Astrocyte (in vitro differentiated cells and primary cell): ENCODE data around the gene HP1BP3. TPM values are rescaled to one million over a fixed set of nuclear protein-coding genes. Genes with fewer than 3 reads are reported as not detected.

Experiments used
- DNase-seq: peaks from one replicate; pipeline ENCODE4 v3.0.0-alpha.2; 2010; ENCODE audit warnings: low read depth
- FAIRE-seq: peaks from 2 replicates; lab custom pipeline; 2011; peaks lifted over from hg19 to GRCh38; lab: Jason Lieb, UNC
- H2AFZ ChIP-seq: 2 replicates; pipeline ENCODE4 v1.6.0; 2012; ENCODE audit warnings: low read depth, low read length, inconsistent platforms
- H3K27ac ChIP-seq: 2 replicates; pipeline ENCODE4 v1.5.1; 2011; ENCODE audit warnings: low read depth, low read length, inconsistent platforms
- H3K27me3 ChIP-seq: 2 replicates; pipeline ENCODE4 v1.6.0; 2011; ENCODE audit warnings: low read length, inconsistent platforms; ENCODE audit not compliant: insufficient read depth
- H3K36me3 ChIP-seq: 2 replicates; pipeline ENCODE4 v1.5.1; 2011; ENCODE audit warnings: low read length, inconsistent platforms; ENCODE audit not compliant: insufficient read depth
- H3K4me1 ChIP-seq: 2 replicates; pipeline ENCODE4 v1.5.1; 2011; ENCODE audit warnings: low read length, inconsistent platforms; ENCODE audit not compliant: insufficient read depth
- H3K4me2 ChIP-seq: 2 replicates; pipeline ENCODE4 v1.6.0; 2012; ENCODE audit warnings: low read length, inconsistent platforms
- H3K4me3 ChIP-seq: 2 replicates; pipeline ENCODE4 v1.5.1; 2011; ENCODE audit warnings: low read depth, mild to moderate bottlenecking, low read length, inconsistent platforms; ENCODE audit not compliant: insufficient read depth
- H3K79me2 ChIP-seq: 2 replicates; pipeline ENCODE4 v1.6.0; 2012; ENCODE audit warnings: mild to moderate bottlenecking, low read length, inconsistent platforms; ENCODE audit not compliant: insufficient read depth
- H3K9ac ChIP-seq: 2 replicates; pipeline ENCODE4 v1.6.0; 2012; ENCODE audit warnings: mild to moderate bottlenecking, low read length, inconsistent platforms
- H3K9me3 ChIP-seq: 2 replicates; pipeline ENCODE4 v1.5.1; 2012; ENCODE audit warnings: low read depth, mild to moderate bottlenecking, low read length, inconsistent platforms; ENCODE audit not compliant: insufficient read depth
- H4K20me1 ChIP-seq: 2 replicates; pipeline ENCODE4 v1.6.0; 2012; ENCODE audit warnings: low read length, inconsistent platforms; ENCODE audit not compliant: insufficient read depth
- H3K27ac Mint-ChIP-seq: one replicate; pipeline ENCODE4 v1.8.0; 2021; ENCODE audit warnings: mild to moderate bottlenecking, mixed read lengths; ENCODE audit not compliant: unreplicated experiment
- H3K27me3 Mint-ChIP-seq: one replicate; pipeline ENCODE4 v1.8.0; 2021; ENCODE audit warnings: low read depth, mixed read lengths; ENCODE audit not compliant: unreplicated experiment
- H3K36me3 Mint-ChIP-seq: one replicate; pipeline ENCODE4 v1.8.0; 2021; ENCODE audit warnings: low read depth, mixed read lengths; ENCODE audit not compliant: unreplicated experiment
- H3K4me1 Mint-ChIP-seq: one replicate; pipeline ENCODE4 v1.8.0; 2021; ENCODE audit warnings: low read depth, mixed read lengths; ENCODE audit not compliant: unreplicated experiment
- H3K4me3 Mint-ChIP-seq: one replicate; pipeline ENCODE4 v1.8.0; 2021; ENCODE audit warnings: mild to moderate bottlenecking, moderate library complexity, mixed read lengths; ENCODE audit not compliant: unreplicated experiment
- H3K9me3 Mint-ChIP-seq: one replicate; pipeline ENCODE4 v1.8.0; 2021; ENCODE audit warnings: mild to moderate bottlenecking, mixed read lengths; ENCODE audit not compliant: unreplicated experiment
- EZH2 ChIP-seq: IDR thresholded peaks from 2 replicates; pipeline ENCODE4 v1.6.1; 2012; ENCODE audit warnings: mild to moderate bottlenecking, low read length, inconsistent platforms; ENCODE audit not compliant: insufficient read depth
- total RNA-seq: library from RNA; stranded (reverse); gene quantifications from 2 replicates; pipeline ENCODE4 v1.2.1, GENCODE V29; 2021
- TF ChIP-seq, protein P1 (sequence below): IDR thresholded peaks from 2 replicates; pipeline ENCODE4 v1.5.1; 2011; ENCODE audit warnings: low read depth, mild to moderate bottlenecking, inconsistent platforms, low read length, moderate library complexity; ENCODE audit not compliant: insufficient read depth

The HP1BP3 gene
- total RNA-seq, 1 donor from 2014 or later, result 156 TPM

- Histone ChIP-seq H3K79me2 (no peaks in the 10 kb centered on the region), H3K27ac (no peak overlapping the region), H3K4me2 (no peak overlapping the region), H3K36me3 (no peaks in the 10 kb centered on the region), H2AFZ (no peak overlapping the region), H3K4me3 (no peak overlapping the region), H3K9ac (no peak overlapping the region), H3K27me3 (peaks cover 5% of the 10 kb centered on the region), H3K4me1 (peaks cover 1% of the 10 kb centered on the region), H3K9me3 (no peaks in the 10 kb centered on the region), H4K20me1 (peaks cover 4% of the 10 kb centered on the region)
- TF ChIP-seq, protein P1, sequence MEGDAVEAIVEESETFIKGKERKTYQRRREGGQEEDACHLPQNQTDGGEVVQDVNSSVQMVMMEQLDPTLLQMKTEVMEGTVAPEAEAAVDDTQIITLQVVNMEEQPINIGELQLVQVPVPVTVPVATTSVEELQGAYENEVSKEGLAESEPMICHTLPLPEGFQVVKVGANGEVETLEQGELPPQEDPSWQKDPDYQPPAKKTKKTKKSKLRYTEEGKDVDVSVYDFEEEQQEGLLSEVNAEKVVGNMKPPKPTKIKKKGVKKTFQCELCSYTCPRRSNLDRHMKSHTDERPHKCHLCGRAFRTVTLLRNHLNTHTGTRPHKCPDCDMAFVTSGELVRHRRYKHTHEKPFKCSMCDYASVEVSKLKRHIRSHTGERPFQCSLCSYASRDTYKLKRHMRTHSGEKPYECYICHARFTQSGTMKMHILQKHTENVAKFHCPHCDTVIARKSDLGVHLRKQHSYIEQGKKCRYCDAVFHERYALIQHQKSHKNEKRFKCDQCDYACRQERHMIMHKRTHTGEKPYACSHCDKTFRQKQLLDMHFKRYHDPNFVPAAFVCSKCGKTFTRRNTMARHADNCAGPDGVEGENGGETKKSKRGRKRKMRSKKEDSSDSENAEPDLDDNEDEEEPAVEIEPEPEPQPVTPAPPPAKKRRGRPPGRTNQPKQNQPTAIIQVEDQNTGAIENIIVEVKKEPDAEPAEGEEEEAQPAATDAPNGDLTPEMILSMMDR, result no peak
- TF ChIP-seq EZH2, result no peak
- H3K4me1 Mint-ChIP-seq, result peaks cover 2% of the 10 kb centered on the region
- no peak overlapping the region for H3K4me3 Mint-ChIP-seq
- FAIRE-seq (no peak), DNase-seq (no peak)
- H3K36me3 Mint-ChIP-seq, result peaks cover 2% of the 10 kb centered on the region
- H3K27me3 Mint-ChIP-seq, result peaks cover 15% of the 10 kb centered on the region
- no peak overlapping the region for H3K27ac Mint-ChIP-seq
- H3K9me3 Mint-ChIP-seq, result no peaks in the 10 kb centered on the region
Measured at GRCh38 chr1:20726932-20727745, 60.0 kb downstream of the HP1BP3 start.

- no peak overlapping the region for H3K4me3 ChIP-seq
- no peaks in the 10 kb centered on the region for H3K9me3 ChIP-seq
- TF ChIP-seq EZH2, result no peak
- TF ChIP-seq, protein P1, result no peak
- H4K20me1 ChIP-seq, result peaks cover 4% of the 10 kb centered on the region
- no peaks in the 10 kb centered on the region for H3K79me2 ChIP-seq
- FAIRE-seq (no peak), DNase-seq (no peak)
- Mint-ChIP-seq H3K9me3 (no peaks in the 10 kb centered on the region), H3K27ac (no peak overlapping the region), H3K27me3 (peaks cover 14% of the 10 kb centered on the region), H3K4me1 (peaks cover 2% of the 10 kb centered on the region), H3K4me3 (no peak overlapping the region), H3K36me3 (peaks cover 2% of the 10 kb centered on the region)
- H3K36me3 ChIP-seq, result no peaks in the 10 kb centered on the region
- peaks cover 5% of the 10 kb centered on the region for H3K27me3 ChIP-seq
- no peaks in the 10 kb centered on the region for H3K4me1 ChIP-seq
- no peak overlapping the region for H3K27ac ChIP-seq
- no peak overlapping the region for H2AFZ ChIP-seq
- H3K9ac ChIP-seq, result no peak overlapping the region
- no peak overlapping the region for H3K4me2 ChIP-seq
Measured at GRCh38 chr1:20726118-20726911, 60.8 kb downstream of the HP1BP3 start.
